Transverse colon (tissue), 4 donors: Measurements from ENCODE around the gene ABHD15. TPM values are rescaled to one million over a fixed set of nuclear protein-coding genes. Genes with fewer than 3 reads are reported as not detected.

Experiments
- DNase-seq: peaks from one replicate; pipeline ENCODE4 v3.0.0-alpha.2; 2019
- H3K27ac ChIP-seq, 4 donors: fragments of 200-600 bp; sonication (generic); 2 replicates each; pipeline ENCODE4 v1.5.1; 2016 to 2018; ENCODE audit warnings: inconsistent platforms in 4 of 4
- H3K27me3 ChIP-seq: fragments of 200-600 bp; sonication (generic); 2 replicates; pipeline ENCODE4 v1.5.1; 2017; ENCODE audit warnings: inconsistent platforms
- H3K36me3 ChIP-seq, 4 donors: fragments of 200-600 bp; sonication (generic); 2 replicates each; pipeline ENCODE4 v1.5.1; 2017 to 2019; ENCODE audit warnings: inconsistent platforms in 4 of 4
- H3K4me1 ChIP-seq, 4 donors: fragments of 200-600 bp; sonication (generic); 2 replicates each; pipeline ENCODE4 v1.5.1; 2017 to 2020; ENCODE audit warnings: inconsistent platforms in 4 of 4
- H3K4me3 ChIP-seq, 4 donors: fragments of 200-600 bp; sonication (generic); 1 replicate in 1 of 4; 2 replicates in 3 of 4; pipeline versions ENCODE4 v1.5.1 to v1.6.1; 2017 to 2019; ENCODE audit warnings: inconsistent platforms in 4 of 4
- H3K9me3 ChIP-seq, 2 donors: fragments of 200-600 bp; sonication (generic); 2 replicates each; pipeline ENCODE4 v1.5.1; 2017 to 2019; ENCODE audit warnings: inconsistent platforms in 2 of 2
- CTCF ChIP-seq, 5 experiments: fragments of 200-600 bp in 3 of 5; fragments of 450-650 bp in 2 of 5; sonication (generic) in 3 of 5; IDR thresholded peaks; 1 replicate in 2 of 5; 2 replicates in 3 of 5; pipeline ENCODE4 v1.5.1; 2016 to 2017; ENCODE audit warnings: antibody characterized with exemption in 5 of 5, inconsistent platforms in 3 of 5, mild to moderate bottlenecking in 2 of 5, moderate library complexity in 1 of 5
- EP300 ChIP-seq: sonication (generic); formaldehyde crosslinking; IDR thresholded peaks from one replicate; pipeline ENCODE4 v1.6.1; 2017; ENCODE audit warnings: antibody characterized with exemption, low read depth
- POLR2A ChIP-seq: fragments of 450-650 bp; IDR thresholded peaks from one replicate; pipeline ENCODE4 v1.6.1; 2016; ENCODE audit warnings: antibody characterized with exemption, mild to moderate bottlenecking, moderate library complexity
- POLR2AphosphoS5 ChIP-seq, 3 donors: sonication (generic); formaldehyde crosslinking; IDR thresholded peaks; one replicate each; pipeline ENCODE4 v1.6.1; 2016; ENCODE audit warnings: antibody characterized with exemption in 3 of 3
- WGBS, 2 donors: methylation state at CpG; one replicate each; pipeline ENCODE4 v1.1.5; 2018; ENCODE audit warnings: low coverage in 1 of 2; 5-methylcytosine and 5-hydroxymethylcytosine counted together
- in situ Hi-C, 4 donors: fragments of 200-750 bp; cut with MboI; loops; one replicate each; pipeline versions ENCODE4 v1.15.0 to v1.15.1; 2017; ENCODE audit warnings: low sequenced_read_pairs in 3 of 4, low pct_ligation_motif_present in 1 of 4, low pct_unique_long_range_greater_than_20kb in 1 of 4
- intact Hi-C: fragments of 100-400 bp; cut with DNase I; formaldehyde crosslinking; loops from one replicate; pipeline ENCODE4 v1.15.1; 2023; ENCODE audit warnings: low total_unique reads
- total RNA-seq, 4 donors: library from RNA; depleted of rRNA; stranded (reverse); fragments of >200 nt; gene quantifications; one replicate each; pipeline ENCODE4 v1.1.0, GENCODE V29; 2016

The ABHD15 gene
- total RNA-seq, 4 donors from 2014 or later = 18.7 to 38.0 (median 24.6) TPM

DNA sequence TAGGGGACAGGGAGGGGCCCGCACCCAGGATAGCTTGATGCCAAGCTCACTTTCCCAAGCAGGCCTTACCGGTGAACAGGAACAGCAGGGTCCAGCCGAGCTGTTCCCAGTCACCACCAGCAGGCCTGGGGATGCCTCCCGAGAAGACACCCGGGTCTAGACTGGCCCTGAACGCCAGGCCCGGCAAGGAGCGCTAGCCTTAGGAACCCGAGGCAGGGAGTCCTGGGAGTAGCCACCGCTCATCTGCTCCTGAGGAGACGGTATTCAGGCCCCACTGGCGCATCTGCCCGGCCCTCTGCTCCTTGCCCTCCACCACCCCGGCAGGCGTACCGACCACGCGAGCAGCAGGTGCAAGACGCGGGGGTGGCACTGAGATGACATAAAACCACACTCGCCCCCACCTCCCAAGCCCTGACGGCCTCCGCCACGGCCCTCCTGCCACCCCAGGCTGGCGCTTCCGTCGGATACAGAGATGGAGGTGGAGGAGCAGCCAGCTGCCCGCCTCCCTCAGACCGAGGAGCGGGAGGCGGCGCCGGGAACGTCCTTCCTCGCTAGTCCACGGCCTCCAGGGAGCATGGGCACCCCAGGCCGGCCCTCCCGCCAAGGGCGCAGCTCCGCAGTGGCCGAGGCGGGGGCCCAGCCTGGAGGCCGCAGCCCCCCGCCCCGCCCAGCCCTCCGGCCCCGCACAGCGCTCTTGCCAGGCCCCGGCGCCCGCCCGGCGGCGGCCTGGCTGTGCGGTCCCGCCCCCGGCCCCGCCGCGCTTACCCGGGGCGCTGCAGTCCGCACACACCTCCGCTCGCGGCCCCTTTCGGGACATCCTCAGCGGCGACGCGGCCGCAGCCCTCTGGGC is 21.9 kb upstream of the ABHD15 start:
- H3K27ac ChIP-seq = peak overlapping the region; percentile 82 to 93 (median 88)
- intact Hi-C loops = no loop called here
- H3K27me3 ChIP-seq = no peaks in the 10 kb centered on the region
- H3K4me1 ChIP-seq = peaks cover 37 to 58% (median 52%) of the 10 kb centered on the region in 4 donors
- peak; percentile 43 for DNase-seq
- WGBS, 2 donors = 2% methylated on average over 29 of the region's 72 CpGs; no CpG with 5 or more reads in 1 of the 2 donors
- no peaks in the 10 kb centered on the region for H3K36me3 ChIP-seq
- TF ChIP-seq CTCF (IDR thresholded peaks at IDR 0.05) = peak in 1 of 5 experiments; percentile 27
- TF ChIP-seq POLR2A = no peak
- no peak for TF ChIP-seq POLR2AphosphoS5 (IDR thresholded peaks at IDR 0.05)
- in situ Hi-C loops = no loop called here
- H3K4me3 ChIP-seq = peak overlapping the region; percentile 69 to 87 (median 84)
- H3K9me3 ChIP-seq = no peaks in the 10 kb centered on the region

DNA sequence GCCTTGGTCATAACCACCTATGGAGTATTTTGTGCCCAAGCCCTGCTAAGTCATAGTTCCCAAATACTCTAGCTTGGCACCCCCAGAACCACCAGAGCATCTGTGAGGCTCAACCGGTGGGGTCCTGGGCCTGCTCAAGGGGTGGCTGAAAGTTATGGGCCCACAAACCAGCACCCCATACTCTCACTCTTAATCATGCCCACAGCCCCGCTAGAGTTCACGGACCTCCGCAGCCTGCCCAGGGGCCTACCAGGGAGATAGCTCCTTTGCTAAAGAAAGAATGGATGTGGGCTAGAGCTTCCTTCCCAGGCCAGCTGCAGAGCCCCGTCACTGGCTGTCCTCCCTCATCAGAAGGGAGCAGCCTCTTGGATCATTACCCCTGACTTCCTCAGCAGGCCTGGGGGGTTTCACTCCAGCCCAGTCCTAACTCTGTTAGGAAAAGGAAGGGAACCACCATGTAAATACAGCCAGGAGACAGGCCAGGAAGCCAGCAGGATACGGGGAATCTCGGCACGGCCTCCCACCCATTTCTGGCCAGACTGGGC is 21.3 kb upstream of the ABHD15 start:
- Histone ChIP-seq H3K27me3 (no peaks in the 10 kb centered on the region), H3K4me1 (peaks cover 37 to 56% (median 50%) of the 10 kb centered on the region in 4 donors), H3K9me3 (no peaks in the 10 kb centered on the region), H3K27ac (peak overlapping the region; percentile 82 to 93 (median 88)), H3K36me3 (no peaks in the 10 kb centered on the region), H3K4me3 (peak overlapping the region; percentile 69 to 87 (median 84))
- in situ Hi-C loops (no loop called here), intact Hi-C loops (no loop called here)
- DNase-seq = no peak
- TF ChIP-seq CTCF (IDR thresholded peaks at IDR 0.05) = no peak
- TF ChIP-seq EP300 = no peak
- TF ChIP-seq POLR2AphosphoS5 (IDR thresholded peaks at IDR 0.05) = no peak
- no peak for TF ChIP-seq POLR2A
- WGBS, 2 donors = 34% methylated on average over 8 of the region's 8 CpGs; no CpG with 5 or more reads in 1 of the 2 donors

GRCh38 chr17:29587591-29587990 is 20.8 kb upstream of the ABHD15 start:
- in situ Hi-C loops = no loop called here
- H3K9me3 ChIP-seq = no peaks in the 10 kb centered on the region
- DNase-seq = no peak
- peaks cover 35 to 52% (median 46%) of the 10 kb centered on the region in 4 donors for H3K4me1 ChIP-seq
- peak overlapping the region; percentile 82 to 93 (median 88) for H3K27ac ChIP-seq
- 85% methylated on average over 6 of the region's 6 CpGs; no CpG with 5 or more reads in 1 of the 2 donors for WGBS, 2 donors
- H3K4me3 ChIP-seq = peak overlapping the region in 2 of 4 donors; percentile 69 to 86
- intact Hi-C loops = no loop called here
- no peak for TF ChIP-seq CTCF (IDR thresholded peaks at IDR 0.05)
- TF ChIP-seq EP300 = no peak
- no peak for TF ChIP-seq POLR2A
- no peak for TF ChIP-seq POLR2AphosphoS5 (IDR thresholded peaks at IDR 0.05)
- H3K27me3 ChIP-seq = no peaks in the 10 kb centered on the region
- no peaks in the 10 kb centered on the region for H3K36me3 ChIP-seq

GRCh38 chr17:29586676-29587469 is 20.0 kb upstream of the ABHD15 start:
- intact Hi-C loops = no loop called here
- no peaks in the 10 kb centered on the region for H3K36me3 ChIP-seq
- H3K4me1 ChIP-seq = peaks cover 28 to 45% (median 39%) of the 10 kb centered on the region in 4 donors
- no peak for DNase-seq
- WGBS, 2 donors = 79% methylated on average over 9 of the region's 9 CpGs; no CpG with 5 or more reads in 1 of the 2 donors
- H3K27me3 ChIP-seq = no peaks in the 10 kb centered on the region
- in situ Hi-C loops = no loop called here
- peak overlapping the region in 1 of 4 donors; percentile 93 for H3K27ac ChIP-seq
- TF ChIP-seq POLR2A = no peak
- TF ChIP-seq POLR2AphosphoS5 (IDR thresholded peaks at IDR 0.05) = no peak
- no peak for TF ChIP-seq CTCF (IDR thresholded peaks at IDR 0.05)
- no peak for TF ChIP-seq EP300
- H3K9me3 ChIP-seq = no peaks in the 10 kb centered on the region
- H3K4me3 ChIP-seq = no peak overlapping the region
